GM12878 (cell line): ENCODE data around the gene ATG9A. TPM values are rescaled to one million over a fixed set of nuclear protein-coding genes. Genes with fewer than 3 reads are reported as not detected.

Experiments used
- ATAC-seq: fragments of 200-7000 bp; cut with Tn5 transposase; 3 replicates; pipeline ENCODE4 v1.9.1; 2020; ENCODE audit warnings: mild to moderate bottlenecking, moderate library complexity
- BruUV-seq: library from RNA; stranded (reverse); fragments of 400-500 nt; replicated peaks from 2 replicates; lab custom pipeline; 2021; lab: Mats Ljungman, UMichigan
- CTCF ChIA-PET: fragments of 300-600 bp; sonication (Branson Sonifier 250); formaldehyde crosslinking; extraction: SDS; loops from one replicate; lab custom pipeline; 2021; ENCODE audit warnings: inconsistent platforms; lab: Yijun Ruan, JAX
- POLR2A ChIA-PET: fragments of 350-600 bp; formaldehyde crosslinking; extraction: SDS; loops from one replicate; lab custom pipeline; 2021; ENCODE audit warnings: inconsistent platforms; lab: Charles Lee
- RAD21 ChIA-PET: fragments of 300-600 bp; sonication (Branson Sonifier 250); formaldehyde crosslinking; loops from one replicate; lab custom pipeline; 2023; ENCODE audit warnings: antibody characterized with exemption; ENCODE audit not compliant: unreplicated experiment; lab: Charles Lee
- SMC1A ChIA-PET: fragments of 300-600 bp; sonication (Branson Sonifier 250); formaldehyde crosslinking; loops from one replicate; lab custom pipeline; 2023; ENCODE audit not compliant: unreplicated experiment, uncharacterized antibody; lab: Charles Lee
- DNase-seq: peaks from one replicate; pipeline ENCODE4 v3.0.0-alpha.2; 2011; ENCODE audit warnings: low read depth, low spot score
- FAIRE-seq: peaks from 3 replicates; lab custom pipeline; 2011; peaks lifted over from hg19 to GRCh38; lab: Jason Lieb, UNC
- H2AFZ ChIP-seq: 2 replicates; pipeline ENCODE4 v1.6.0; 2011; ENCODE audit warnings: low read depth, low read length, control low read depth; ENCODE audit not compliant: control insufficient read depth
- H3K27ac ChIP-seq: 2 replicates; pipeline ENCODE4 v1.5.1; 2011; ENCODE audit warnings: control low read depth; ENCODE audit not compliant: control insufficient read depth, insufficient read depth
- H3K27me3 ChIP-seq, 2 experiments: replicated peaks in 1 of 2; 2 replicates each; pipeline versions ENCODE4 v1.6.0 to v1.6.1; 2011; ENCODE audit warnings: low read length in 1 of 2; ENCODE audit not compliant: control insufficient read depth in 2 of 2, insufficient read depth in 2 of 2
- H3K36me3 ChIP-seq, 2 experiments: 2 replicates each; pipeline ENCODE4 v1.5.1; 2011; ENCODE audit warnings: low read length in 1 of 2; ENCODE audit not compliant: control insufficient read depth in 2 of 2, insufficient read depth in 2 of 2
- H3K4me1 ChIP-seq: 2 replicates; pipeline ENCODE4 v1.6.1; 2011; ENCODE audit warnings: mild to moderate bottlenecking, low read length, moderate library complexity, mixed read lengths; ENCODE audit not compliant: control insufficient read depth, insufficient read depth
- H3K4me2 ChIP-seq: 2 replicates; pipeline ENCODE4 v1.6.0; 2011; ENCODE audit warnings: control low read depth; ENCODE audit not compliant: control insufficient read depth, insufficient read depth
- H3K4me3 ChIP-seq: fragments of 200-600 bp; sonication (generic); 2 replicates; pipeline ENCODE4 v1.5.1; 2016
- H3K79me2 ChIP-seq: 2 replicates; pipeline ENCODE4 v1.6.0; 2011; ENCODE audit warnings: low read length; ENCODE audit not compliant: control insufficient read depth, insufficient read depth
- H3K9ac ChIP-seq: 2 replicates; pipeline ENCODE4 v1.8.0; 2011; ENCODE audit warnings: low read length, control low read depth, mixed read lengths; ENCODE audit not compliant: control insufficient read depth, insufficient read depth
- H3K9me3 ChIP-seq: replicated peaks from 3 replicates; pipeline ENCODE4 v1.5.1; 2011; ENCODE audit warnings: mild to moderate bottlenecking, low read length; ENCODE audit not compliant: control insufficient read depth, insufficient read depth
- H4K20me1 ChIP-seq: 2 replicates; pipeline ENCODE4 v1.6.0; 2011; ENCODE audit not compliant: control insufficient read depth, insufficient read depth
- BACH1 ChIP-seq: fragments of 450-650 bp; IDR thresholded peaks from 2 replicates; pipeline ENCODE4 v1.6.1; 2017; ENCODE audit warnings: mild to moderate bottlenecking, borderline replicate concordance
- BCLAF1 ChIP-seq: fragments of 450-650 bp; IDR thresholded peaks from 2 replicates; pipeline ENCODE4 v1.6.1; 2017; ENCODE audit warnings: antibody characterized with exemption, mild to moderate bottlenecking, moderate library complexity
- EGR1 ChIP-seq, 2 experiments: IDR thresholded peaks; 1 replicate in 1 of 2; 2 replicates in 1 of 2; pipeline ENCODE4 v1.6.1; 2011 to 2012; ENCODE audit warnings: low read depth in 2 of 2, low read length in 2 of 2, borderline replicate concordance in 1 of 2, mild to moderate bottlenecking in 1 of 2, moderate library complexity in 1 of 2
- GATAD2B ChIP-seq: fragments of 450-650 bp; conservative IDR thresholded peaks from 2 replicates; pipeline ENCODE4 v1.6.1; 2017; ENCODE audit warnings: low read depth, mild to moderate bottlenecking, moderate library complexity
- KAT2A ChIP-seq: conservative IDR thresholded peaks from 2 replicates; pipeline ENCODE4 v1.6.1; 2011; ENCODE audit warnings: low read depth, low read length; ENCODE audit not compliant: control insufficient read depth
- MEF2B ChIP-seq: fragments of 450-650 bp; IDR thresholded peaks from 2 replicates; pipeline ENCODE4 v1.6.1; 2018; ENCODE audit warnings: mild to moderate bottlenecking, moderate library complexity; ENCODE audit not compliant: partially characterized antibody, poor library complexity, severe bottlenecking
- NFYB ChIP-seq: IDR thresholded peaks from 2 replicates; pipeline ENCODE4 v1.6.1; 2011; ENCODE audit warnings: low read depth, mild to moderate bottlenecking, low read length, improper control_type of control experiment, moderate library complexity; ENCODE audit not compliant: insufficient read depth
- POU2F2 ChIP-seq: IDR thresholded peaks from 3 replicates; pipeline ENCODE4 v1.6.1; 2011; ENCODE audit warnings: low read depth, mild to moderate bottlenecking, low read length, borderline replicate concordance
- SIN3A ChIP-seq: IDR thresholded peaks from 2 replicates; pipeline ENCODE4 v1.6.1; 2012; ENCODE audit warnings: low read depth, low read length, improper control_type of control experiment
- STAT3 ChIP-seq: IDR thresholded peaks from 2 replicates; pipeline ENCODE4 v1.6.1; 2011; ENCODE audit warnings: low read depth, low read length, improper control_type of control experiment
- SUPT20H ChIP-seq: IDR thresholded peaks from 2 replicates; pipeline ENCODE4 v1.6.1; 2011; ENCODE audit warnings: low read depth, mild to moderate bottlenecking, low read length, moderate library complexity, borderline replicate concordance; ENCODE audit not compliant: control insufficient read depth
- ZSCAN29 ChIP-seq: fragments of 450-650 bp; IDR thresholded peaks from 2 replicates; pipeline ENCODE4 v1.6.1; 2017; ENCODE audit warnings: mild to moderate bottlenecking, moderate library complexity
- WGBS: methylation state at CpG from one replicate; pipeline ENCODE4 v1.1.6; 2016; ENCODE audit warnings: low lambda C conversion rate; ENCODE audit not compliant: insufficient replicate concordance, insufficient coverage; ENCODE audit errors: missing lambda C conversion rate; 5-methylcytosine and 5-hydroxymethylcytosine counted together
- in situ Hi-C: fragments of 300-500 bp; cut with MboI; formaldehyde crosslinking; loops from 9 replicates; pipeline ENCODE4 v1.14.3; 2018; ENCODE audit warnings: mixed read lengths
- intact Hi-C: fragments of 100-400 bp; cut with micrococcal nuclease; formaldehyde crosslinking; loops from one replicate; pipeline ENCODE4 v1.14.2; 2022; ENCODE audit not compliant: unreplicated experiment
- polyA plus RNA-seq, 11 experiments: library from polyadenylated mRNA; depleted of rRNA in 4 of 11; unstranded in 6 of 11; stranded (reverse) in 5 of 11; fragments of >200 nt; fragmentation: Nextera tagmentation in 4 of 11; fragmentation: Illumina TruSeq in 1 of 11; extraction: Ambion mirVana in 4 of 11; extraction: Trizol in 1 of 11; gene quantifications; 1 replicate in 1 of 11; 2 replicates in 10 of 11; pipeline versions ENCODE4 v1.2.1 to v1.2.3, GENCODE V29; 2011 to 2016; ENCODE audit warnings: inconsistent platforms in 2 of 11, missing spikeins in 2 of 11, low read depth in 1 of 11
- total RNA-seq, 4 experiments: library from RNA; depleted of rRNA in 3 of 4; stranded (reverse); fragments of >200 nt in 3 of 4; fragmentation: Illumina TruSeq in 1 of 4; extraction: Trizol in 1 of 4; gene quantifications; 2 replicates each; pipeline versions ENCODE4 v1.2.1 to v1.2.3, GENCODE V29; 2013 to 2021
- TF ChIP-seq, protein P1 (sequence below): IDR thresholded peaks from 2 replicates; pipeline ENCODE4 v1.6.1; 2011; ENCODE audit warnings: borderline replicate concordance, low read depth, mild to moderate bottlenecking, moderate library complexity, mixed read lengths, low read length; ENCODE audit not compliant: insufficient read depth; ENCODE audit errors: extremely low read length
- TF ChIP-seq, protein P2 (sequence below): fragments of 450-650 bp; IDR thresholded peaks from 2 replicates; pipeline ENCODE4 v1.6.1; 2014; ENCODE audit warnings: mild to moderate bottlenecking

The ATG9A gene
- total and polyA plus RNA-seq, 10 of the 15 experiments (the other 5 are each of a cell fraction or from before 2014, with no cell fraction given): 0.16 to 37.5 (median 14.6) TPM; not detected in 1

- H3K36me3 ChIP-seq: peaks cover 12 to 19% of the 10 kb centered on the region in 2 experiments
- H3K4me1 ChIP-seq: peaks cover 47% of the 10 kb centered on the region
- ChIA-PET CTCF (interaction anchor here (0.7 to 3.4 kb wide), 4 partner anchors 7 to 48 kb away, joined by 3 to 40 read pairs (median 16); partner anchors contain the start of genes DNAJB2 and TUBA4A), RAD21 (interaction anchor here (1.8 to 2.3 kb wide), 3 partner anchors 8 to 48 kb away, joined by 5 to 20 read pairs (median 12); partner anchors contain the start of gene DNAJB2), SMC1A (interaction anchor here (2.2 to 2.5 kb wide), 2 partner anchors 8 to 32 kb away, joined by 10 to 16 read pairs; partner anchors contain the start of gene DNAJB2), POLR2A (interaction anchor here (1.3 to 3.0 kb wide), 6 partner anchors 8 to 70 kb away, joined by 4 to 31 read pairs (median 18); partner anchors contain the start of genes ANKZF1, ATG9A, CNPPD1 and DNAJB2)
- WGBS: 89% methylated on average over 10 of the region's 10 CpGs
- H3K4me2 ChIP-seq: peak overlapping the region; percentile 88
- H3K4me3 ChIP-seq: peak overlapping the region; percentile 90; the same call in 1 of the 2 replicates
- H3K27me3 ChIP-seq: no peaks in the 10 kb centered on the region
- DNase-seq (no peak), ATAC-seq (no peak), FAIRE-seq (no peak)
- no TSS peak for BruUV-seq
- in situ Hi-C loops: no loop called here
- H3K9ac ChIP-seq: no peak overlapping the region
- H3K9me3 ChIP-seq: no peaks in the 10 kb centered on the region
- intact Hi-C loops: no loop called here
- H3K79me2 ChIP-seq: peaks cover 38% of the 10 kb centered on the region
- H2AFZ ChIP-seq: no peak overlapping the region
- 0 out of 2 replicates have a peak, but pooled peaks cover 4% of the 10 kb centered on the region for H4K20me1 ChIP-seq
- H3K27ac ChIP-seq: no peak overlapping the region
- TF ChIP-seq BCLAF1: no peak
- no peak for TF ChIP-seq KAT2A
- TF ChIP-seq, protein P1, sequence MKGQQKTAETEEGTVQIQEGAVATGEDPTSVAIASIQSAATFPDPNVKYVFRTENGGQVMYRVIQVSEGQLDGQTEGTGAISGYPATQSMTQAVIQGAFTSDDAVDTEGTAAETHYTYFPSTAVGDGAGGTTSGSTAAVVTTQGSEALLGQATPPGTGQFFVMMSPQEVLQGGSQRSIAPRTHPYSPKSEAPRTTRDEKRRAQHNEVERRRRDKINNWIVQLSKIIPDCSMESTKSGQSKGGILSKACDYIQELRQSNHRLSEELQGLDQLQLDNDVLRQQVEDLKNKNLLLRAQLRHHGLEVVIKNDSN: no peak
- no peak for TF ChIP-seq BACH1
- no peak for TF ChIP-seq SIN3A
- no peak for TF ChIP-seq ZSCAN29
- no peak for TF ChIP-seq SUPT20H
- no peak for TF ChIP-seq GATAD2B
- no peak for TF ChIP-seq NFYB
- no peak for TF ChIP-seq MEF2B
- no peak for TF ChIP-seq EGR1 (IDR thresholded peaks at IDR 0.05; ENCODE audit: borderline replicate concordance in 1 of 2, low read depth in 2 of 2, low read length in 2 of 2)
- TF ChIP-seq, protein P2, sequence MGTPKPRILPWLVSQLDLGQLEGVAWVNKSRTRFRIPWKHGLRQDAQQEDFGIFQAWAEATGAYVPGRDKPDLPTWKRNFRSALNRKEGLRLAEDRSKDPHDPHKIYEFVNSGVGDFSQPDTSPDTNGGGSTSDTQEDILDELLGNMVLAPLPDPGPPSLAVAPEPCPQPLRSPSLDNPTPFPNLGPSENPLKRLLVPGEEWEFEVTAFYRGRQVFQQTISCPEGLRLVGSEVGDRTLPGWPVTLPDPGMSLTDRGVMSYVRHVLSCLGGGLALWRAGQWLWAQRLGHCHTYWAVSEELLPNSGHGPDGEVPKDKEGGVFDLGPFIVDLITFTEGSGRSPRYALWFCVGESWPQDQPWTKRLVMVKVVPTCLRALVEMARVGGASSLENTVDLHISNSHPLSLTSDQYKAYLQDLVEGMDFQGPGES: no peak
- TF ChIP-seq POU2F2: no peak
- no peak for TF ChIP-seq STAT3
Observed at GRCh38 chr2:219246559-219246958, 17.1 kb upstream of the ATG9A start.
